Measurements from ENCODE around the gene DMAP1. TPM values are rescaled to one million over a fixed set of nuclear protein-coding genes. Genes with fewer than 3 reads are reported as not detected.
"Not testable (repeated sequence)": the region's sequence is repeated elsewhere in the genome, so short reads cannot be mapped to it uniquely, and the experiment has no call there.

Gene DMAP1, protein sequence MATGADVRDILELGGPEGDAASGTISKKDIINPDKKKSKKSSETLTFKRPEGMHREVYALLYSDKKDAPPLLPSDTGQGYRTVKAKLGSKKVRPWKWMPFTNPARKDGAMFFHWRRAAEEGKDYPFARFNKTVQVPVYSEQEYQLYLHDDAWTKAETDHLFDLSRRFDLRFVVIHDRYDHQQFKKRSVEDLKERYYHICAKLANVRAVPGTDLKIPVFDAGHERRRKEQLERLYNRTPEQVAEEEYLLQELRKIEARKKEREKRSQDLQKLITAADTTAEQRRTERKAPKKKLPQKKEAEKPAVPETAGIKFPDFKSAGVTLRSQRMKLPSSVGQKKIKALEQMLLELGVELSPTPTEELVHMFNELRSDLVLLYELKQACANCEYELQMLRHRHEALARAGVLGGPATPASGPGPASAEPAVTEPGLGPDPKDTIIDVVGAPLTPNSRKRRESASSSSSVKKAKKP
- total RNA-seq = 10 to 100 TPM; 18.5 to 23.6 TPM
- long read RNA-seq, donor 1, full-length matches to known transcripts = 10 of 10 reads
- long read RNA-seq, donor 1, partial matches to known transcripts = 0 of 10 reads
- long read RNA-seq, donor 1, other reads (novel, unspliced or antisense) = 0 of 10 reads
- long read RNA-seq, donor 2, transcript DMAP1-203 (10 exons, 1,730 nt) = minor isoform, 19 of 93 reads
- long read RNA-seq, donor 2, transcript DMAP1-201 (11 exons, 1,552 nt) = major isoform, 41 of 93 reads
- long read RNA-seq, donor 2, transcript DMAP1-202 (11 exons, 1,545 nt) = minor isoform, 12 of 93 reads
- long read RNA-seq, donor 2, partial matches to known transcripts = 3 of 93 reads
- long read RNA-seq, donor 2, other reads (novel, unspliced or antisense) = 18 of 93 reads

GRCh38 chr1:44213222-44214112 is at the start of gene DMAP1:
DMAP1 (plus strand) TSS chr1:44213471; CDS start chr1:44213754, 283 bp downstream.
- DNase-seq (ENCODE audit: low spot score) = peak; percentile 95
- intact Hi-C loops (cut with DNase I) = loop anchor here in 1 of 2 donors (10.0 kb wide), 1 partner anchor 381 kb away; no protein-coding TSS in a partner anchor

DNA sequence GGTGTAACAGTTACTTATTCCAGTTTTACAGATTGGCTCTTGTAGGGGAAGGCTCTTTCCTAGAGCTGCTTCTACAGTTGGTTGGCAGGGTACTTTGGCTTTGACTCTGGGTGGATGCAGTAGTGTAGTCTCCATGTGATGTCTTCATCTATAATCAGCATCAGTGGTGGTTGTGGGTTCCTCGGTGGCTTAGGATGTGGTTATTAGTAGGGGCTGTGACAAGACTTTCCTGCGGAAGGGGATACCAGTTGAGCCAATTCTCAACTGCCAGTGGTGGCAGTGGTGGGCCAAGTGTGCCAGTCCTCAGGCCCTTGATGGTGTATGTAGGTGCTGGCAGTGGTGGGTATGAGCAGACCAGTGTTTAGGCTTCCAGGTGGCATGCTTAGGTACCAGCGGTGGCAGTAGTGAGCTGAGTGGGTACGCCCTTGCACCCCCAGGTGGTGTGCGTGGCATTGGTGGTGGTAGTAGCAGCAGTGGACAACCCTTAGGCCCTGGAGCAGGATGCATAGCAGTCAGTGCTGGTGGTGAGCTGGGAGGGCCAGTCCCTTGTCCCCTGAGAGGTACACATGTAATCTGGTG is 44.7 kb upstream of the DMAP1 start:
- intact Hi-C loops (cut with DNase I) = no loop called here
- DNase-seq (ENCODE audit: low spot score) = no peak

DNA sequence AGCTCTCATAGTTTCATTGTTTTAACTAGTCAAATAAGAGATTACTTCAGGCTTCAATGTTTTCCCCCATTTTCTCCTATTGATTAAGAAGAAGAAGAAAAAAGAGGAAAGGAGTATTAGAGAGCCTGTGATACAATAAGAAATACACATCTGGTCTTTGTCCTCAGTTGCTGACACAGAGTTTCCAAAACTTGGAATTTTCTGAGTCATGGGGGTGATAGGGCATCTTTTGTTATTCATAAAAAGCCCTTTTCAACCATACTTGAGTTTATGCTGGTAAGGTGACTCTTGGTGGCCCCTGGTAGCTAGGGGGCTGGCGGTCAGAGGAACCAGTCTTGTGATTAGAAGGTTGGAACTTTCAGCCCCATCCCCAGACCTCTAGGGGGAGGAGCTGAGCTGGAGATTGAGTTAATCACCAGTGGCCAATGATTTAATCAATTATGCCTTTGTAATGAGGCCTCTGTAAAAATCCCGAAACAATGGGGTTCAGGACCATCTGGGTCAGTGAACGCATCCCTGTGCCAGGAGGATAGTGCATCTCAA is 42.9 kb upstream of the DMAP1 start:
- intact Hi-C loops (cut with DNase I) = no loop called here
- no peak for DNase-seq (ENCODE audit: low spot score)

DNA sequence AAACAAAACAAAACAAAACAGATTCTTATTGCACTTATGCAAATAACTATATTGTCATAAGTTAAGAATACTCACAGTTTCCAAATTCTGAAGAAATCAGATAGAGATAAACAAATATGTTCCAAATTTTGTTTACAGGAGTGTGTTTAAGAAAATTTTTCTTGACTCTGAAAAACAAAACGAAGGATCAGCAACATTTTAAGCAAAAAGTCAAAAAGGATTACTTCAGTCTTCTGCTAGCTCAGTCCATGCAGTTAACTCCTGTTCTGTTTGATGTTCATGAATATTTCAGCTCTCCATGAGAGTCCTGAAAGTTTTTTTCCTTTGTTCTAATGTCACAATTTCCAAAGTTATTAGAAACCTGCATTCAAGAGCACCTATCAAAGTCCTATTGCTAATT is 38.6 kb upstream of the DMAP1 start:
- intact Hi-C loops (cut with DNase I) = no loop called here
- no peak for DNase-seq (ENCODE audit: low spot score)

GRCh38 chr1:44200336-44200735 is 12.9 kb upstream of the DMAP1 start:
- no peak for DNase-seq (ENCODE audit: low spot score)
- intact Hi-C loops (cut with DNase I) = no loop called here

GRCh38 chr1:44206545-44206944 is 6.7 kb upstream of the DMAP1 start:
- DNase-seq (ENCODE audit: low spot score); intact Hi-C loops (cut with DNase I): not testable (repeated sequence)

GRCh38 chr1:44208226-44208625 is 5.0 kb upstream of the DMAP1 start:
- intact Hi-C loops (cut with DNase I) = no loop called here
- DNase-seq (ENCODE audit: low spot score) = no peak

DNA sequence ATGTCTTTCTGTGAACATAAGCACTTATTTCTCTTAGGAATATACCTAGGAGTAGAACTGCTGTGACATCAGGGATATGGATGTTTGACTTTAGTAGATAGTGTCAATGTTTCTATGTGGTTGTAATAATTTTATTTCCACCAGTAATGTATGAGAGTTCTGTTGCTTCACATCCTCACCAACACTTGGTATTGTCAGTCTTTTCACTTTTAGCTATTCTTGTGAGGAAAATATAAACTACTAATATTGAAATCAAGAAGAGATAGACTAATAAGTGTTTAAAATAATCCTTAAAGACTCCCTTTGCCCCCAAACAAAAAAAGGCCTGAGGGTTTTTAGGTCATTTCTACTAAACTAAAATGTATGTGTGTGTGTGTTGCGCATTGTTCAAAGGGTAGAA is 2.7 kb upstream of the DMAP1 start:
- intact Hi-C loops (cut with DNase I) = loop anchor here in 1 of 2 donors (10.0 kb wide), 1 partner anchor 384 kb away; no protein-coding TSS in a partner anchor
- no peak for DNase-seq (ENCODE audit: low spot score)

- peak; percentile 69 for DNase-seq (ENCODE audit: low spot score)
- intact Hi-C loops (cut with DNase I) = loop anchor here in 1 of 2 donors (10.0 kb wide), 1 partner anchor 382 kb away; no protein-coding TSS in a partner anchor
Observed at GRCh38 chr1:44212355-44213221, 683 bp upstream of the DMAP1 start.

- intact Hi-C loops (cut with DNase I) = loop anchor here in 1 of 2 donors (2.0 to 10.0 kb wide), 2 partner anchors 79 to 377 kb away; no protein-coding TSS in a partner anchor
- peak; percentile 68 for DNase-seq (ENCODE audit: low spot score)
Observed at GRCh38 chr1:44217809-44218410, 4.6 kb downstream of the DMAP1 start.

DNA sequence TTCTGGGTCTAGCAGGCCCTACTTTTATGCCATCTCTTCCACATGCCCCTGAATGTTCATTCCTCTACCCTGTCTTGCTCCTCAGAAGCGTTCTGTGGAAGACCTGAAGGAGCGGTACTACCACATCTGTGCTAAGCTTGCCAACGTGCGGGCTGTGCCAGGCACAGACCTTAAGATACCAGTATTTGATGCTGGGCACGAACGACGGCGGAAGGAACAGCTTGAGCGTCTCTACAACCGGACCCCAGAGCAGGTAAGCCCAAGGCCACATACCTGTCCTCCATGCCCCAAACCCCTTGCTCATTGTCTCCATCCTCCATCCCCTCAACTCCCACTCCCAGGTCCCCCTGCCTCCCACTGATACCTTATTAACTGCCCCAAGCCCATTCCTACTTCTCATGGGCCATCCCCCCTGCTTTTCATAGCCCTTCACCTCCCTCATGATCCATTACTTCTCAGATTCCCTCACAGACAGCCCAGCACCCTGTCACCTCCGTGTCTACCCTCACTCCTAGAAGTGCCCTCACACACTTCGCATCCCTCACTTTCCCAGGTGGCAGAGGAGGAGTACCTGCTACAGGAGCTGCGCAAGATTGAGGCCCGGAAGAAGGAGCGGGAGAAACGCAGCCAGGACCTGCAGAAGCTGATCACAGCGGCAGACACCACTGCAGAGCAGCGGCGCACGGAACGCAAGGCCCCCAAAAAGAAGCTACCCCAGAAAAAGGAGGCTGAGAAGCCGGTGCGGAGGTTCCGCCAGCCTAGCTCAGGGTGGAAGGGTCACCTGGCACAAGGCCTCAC is 5.4 kb downstream of the DMAP1 start:
- DNase-seq (ENCODE audit: low spot score) = peak; percentile 71
- intact Hi-C loops (cut with DNase I) = loop anchor here in 1 of 2 donors (2.0 to 10.0 kb wide), 2 partner anchors 78 to 376 kb away; no protein-coding TSS in a partner anchor

- intact Hi-C loops (cut with DNase I) = loop anchor here in 1 of 2 donors (2.0 to 10.0 kb wide), 2 partner anchors 78 to 376 kb away; no protein-coding TSS in a partner anchor
- DNase-seq (ENCODE audit: low spot score) = peak; percentile 14
Observed at GRCh38 chr1:44219301-44219626, 6.0 kb downstream of the DMAP1 start.

- DNase-seq (ENCODE audit: low spot score) = peak; percentile 73
- intact Hi-C loops (cut with DNase I) = loop anchor here in 1 of 2 donors (5.0 kb wide), 1 partner anchor 62 kb away; no protein-coding TSS in a partner anchor
Observed at GRCh38 chr1:44220001-44220751, 6.9 kb downstream of the DMAP1 start.

DNA sequence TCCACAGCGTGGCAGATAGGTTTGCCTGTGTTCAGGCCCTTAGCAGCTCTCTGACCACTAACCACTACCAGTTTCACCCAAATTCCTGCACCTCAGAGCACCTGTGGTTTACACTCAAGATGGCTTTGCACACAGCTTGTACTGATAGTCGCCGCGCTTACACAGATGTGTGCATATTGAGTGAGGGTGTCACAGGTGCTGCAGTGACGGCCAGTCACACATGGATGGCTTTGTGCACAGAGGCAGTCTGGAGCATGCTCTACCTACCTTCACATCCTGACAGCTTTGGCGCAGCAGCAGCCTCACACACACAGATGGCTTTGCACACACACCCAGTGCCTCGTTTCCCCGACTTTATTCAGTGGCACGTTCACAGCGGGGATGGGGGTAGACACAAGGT is 7.5 kb downstream of the DMAP1 start:
- intact Hi-C loops (cut with DNase I) = loop anchor here in 1 of 2 donors (1.0 to 5.0 kb wide), 2 partner anchors 62 to 368 kb away; no protein-coding TSS in a partner anchor
- peak; percentile 43 for DNase-seq (ENCODE audit: low spot score)

GRCh38 chr1:44221769-44222168 is 8.5 kb downstream of the DMAP1 start:
- intact Hi-C loops (cut with DNase I) = loop anchor here in 1 of 2 donors (1.0 to 5.0 kb wide), 3 partner anchors 21 to 367 kb away; no protein-coding TSS in a partner anchor
- DNase-seq (ENCODE audit: low spot score) = no peak
